HG02763 (cell line): ENCODE results near the gene DDX21.
"Not testable (repeated sequence)": the region's sequence is repeated elsewhere in the genome, so short reads cannot be mapped to it uniquely, and the experiment has no call there.

Experiments used
- ATAC-seq: cut with Tn5 transposase; IDR thresholded peaks from one replicate; pipeline ENCODE4 v1.9.1; 2021; ENCODE audit warnings: mild to moderate bottlenecking, moderate library complexity; ENCODE audit not compliant: unreplicated experiment

DDX21 gene

GRCh38 chr10:68955832-68956532 lies at the start of gene DDX21:
DDX21 (plus strand) TSS chr10:68956170; CDS start chr10:68956226, 56 bp downstream.
- ATAC-seq: peak; percentile 88

- no peak for ATAC-seq
Measured at GRCh38 chr10:68924593-68924992, 31.4 kb upstream of the DDX21 start.

DNA sequence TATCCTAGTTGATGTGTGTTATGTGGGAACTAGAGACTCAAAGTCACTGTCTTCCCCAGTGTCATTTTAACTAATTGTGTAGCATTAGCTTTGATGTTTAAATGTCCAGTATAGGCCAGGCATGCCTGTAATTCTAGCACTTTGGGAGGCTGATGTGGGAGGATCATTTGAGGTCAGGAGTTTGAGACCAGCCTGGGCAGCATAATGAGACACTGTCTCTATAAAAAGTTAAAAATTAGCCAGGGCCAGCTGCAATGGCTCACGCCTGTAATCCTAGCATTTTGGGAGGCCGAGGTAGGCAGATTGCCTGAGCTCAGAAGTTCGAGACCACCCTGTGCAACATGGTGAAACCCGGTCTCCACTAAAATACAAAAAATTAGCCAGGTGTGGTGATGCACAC lies 30.5 kb upstream of the DDX21 start:
- ATAC-seq: no peak

GRCh38 chr10:68929157-68929556 lies 26.8 kb upstream of the DDX21 start:
- not testable (repeated sequence) for ATAC-seq

DNA sequence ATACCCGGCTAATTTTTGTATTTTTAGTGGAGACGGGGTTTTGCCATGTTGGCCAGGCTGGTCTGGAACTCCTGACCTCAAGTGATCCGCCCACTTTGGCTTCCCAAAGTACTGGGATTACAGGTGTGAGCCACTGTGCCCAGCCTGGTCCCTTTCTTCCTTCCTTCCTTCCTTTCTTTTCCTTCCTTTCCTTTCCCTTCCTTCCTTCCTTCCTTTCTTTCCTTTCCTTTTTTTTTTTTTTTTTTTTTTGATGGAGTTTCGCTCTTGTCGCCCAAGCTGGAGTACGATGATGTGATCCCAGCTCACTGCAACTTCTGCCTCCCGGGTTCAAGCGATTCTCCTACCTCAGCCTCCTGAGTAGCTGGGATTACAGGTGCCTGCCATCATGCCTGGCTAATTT lies 26.1 kb upstream of the DDX21 start:
- not testable (repeated sequence) for ATAC-seq

GRCh38 chr10:68932860-68933259 lies 23.1 kb upstream of the DDX21 start:
- ATAC-seq: not testable (repeated sequence)

DNA sequence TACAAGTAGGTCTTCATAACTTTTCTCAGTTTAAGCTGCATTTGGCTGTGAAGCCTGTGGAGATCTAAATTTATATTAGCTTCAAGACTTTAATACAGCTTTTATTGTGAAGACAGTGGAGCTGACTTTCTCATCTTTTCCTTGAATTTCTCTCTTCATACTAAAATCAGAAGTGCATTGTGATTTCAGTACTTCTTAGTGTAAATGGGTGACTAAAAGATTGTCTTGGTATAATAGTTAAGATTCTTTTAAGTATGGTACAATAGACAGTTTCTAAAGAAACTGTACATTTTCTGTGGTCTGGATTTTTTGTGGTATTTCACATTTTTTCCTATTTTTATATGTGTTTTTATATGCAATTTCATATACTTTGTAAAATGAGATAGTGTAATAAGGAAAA lies 21.0 kb upstream of the DDX21 start:
- ATAC-seq: no peak

- ATAC-seq: no peak
Measured at GRCh38 chr10:68938117-68938516, 17.9 kb upstream of the DDX21 start.

DNA sequence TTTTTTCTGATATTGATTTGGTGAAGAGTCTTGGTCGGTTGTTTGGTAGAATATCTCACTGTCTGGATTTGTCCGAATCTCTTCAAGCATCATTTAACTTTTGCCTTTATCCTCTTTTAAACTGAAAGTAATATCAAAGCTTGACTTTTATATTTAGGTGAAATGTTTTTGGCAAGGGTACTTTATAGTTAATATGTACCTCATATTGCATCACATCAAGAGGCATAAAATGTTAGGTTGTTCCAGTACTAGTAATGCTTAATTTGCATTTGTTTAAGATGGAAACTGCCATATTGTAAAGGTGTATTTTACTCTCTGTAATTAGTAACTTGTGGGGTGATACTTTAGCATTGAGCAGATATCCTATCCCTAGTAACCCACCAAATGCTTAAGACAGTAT lies 17.1 kb upstream of the DDX21 start:
- ATAC-seq: no peak

DNA sequence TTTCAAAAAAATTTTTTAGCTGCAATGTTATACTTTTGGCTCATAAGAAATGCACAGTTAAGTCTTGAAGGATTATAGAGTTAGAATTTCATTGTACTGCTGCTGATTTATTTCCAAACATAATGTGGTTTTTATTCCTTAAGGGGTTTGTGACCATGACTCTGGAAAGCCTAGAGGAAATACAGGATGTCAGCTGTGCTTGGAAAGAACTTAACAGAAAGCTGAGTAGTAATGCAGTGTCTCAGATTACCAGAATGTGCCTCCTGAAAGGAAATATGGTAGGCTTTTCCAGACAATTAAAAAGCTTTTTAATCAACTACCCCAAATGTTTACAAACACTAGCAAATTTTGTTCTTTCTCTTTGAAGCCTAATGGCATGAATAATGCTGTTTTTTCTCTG lies 15.1 kb upstream of the DDX21 start:
- ATAC-seq: not testable (repeated sequence)

DNA sequence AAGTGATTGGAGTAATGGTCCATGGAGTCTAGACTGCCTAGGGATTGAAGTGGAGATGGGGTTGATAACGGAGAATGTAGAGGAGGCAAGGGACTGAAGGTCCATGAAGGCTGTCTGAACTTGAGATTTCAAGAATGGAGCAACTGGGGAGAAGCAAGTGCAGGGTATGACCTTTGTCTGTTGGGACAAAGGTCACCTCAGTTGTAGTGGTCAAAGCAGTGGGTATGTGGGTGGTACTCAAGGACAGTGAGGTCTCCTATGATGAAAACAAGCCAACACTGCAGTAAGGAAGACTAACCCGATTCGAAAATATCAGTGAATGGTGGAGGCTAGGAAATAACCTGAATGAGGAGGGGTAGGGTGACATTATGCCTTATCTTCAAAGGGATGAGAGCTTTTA lies 5.4 kb upstream of the DDX21 start:
- no peak for ATAC-seq

- ATAC-seq: no peak
Measured at GRCh38 chr10:68954904-68955303, 1.1 kb upstream of the DDX21 start.

GRCh38 chr10:68955355-68955831 lies 577 bp upstream of the DDX21 start:
- ATAC-seq: no peak

- ATAC-seq: no peak
Measured at GRCh38 chr10:68957284-68957615, 1.3 kb downstream of the DDX21 start.

DNA sequence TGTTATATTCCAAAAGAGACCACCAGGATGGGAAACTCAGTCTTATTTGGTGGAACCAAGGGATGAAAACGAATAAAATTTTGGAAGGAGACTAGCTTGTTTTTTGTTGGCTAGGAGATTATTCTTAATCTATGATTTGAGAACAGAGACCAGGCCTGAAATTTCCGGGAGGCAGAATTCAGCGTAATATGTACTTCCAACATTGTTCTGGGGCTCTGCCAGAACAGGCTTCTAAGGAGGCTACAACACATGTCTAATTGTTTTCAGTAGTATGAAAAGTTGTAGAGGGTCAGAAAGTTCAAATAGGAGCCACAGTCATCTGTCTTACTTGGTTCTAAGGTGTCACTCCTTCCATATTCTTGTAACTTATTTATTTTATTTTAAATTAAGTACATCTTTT lies 1.7 kb downstream of the DDX21 start:
- ATAC-seq: no peak

GRCh38 chr10:68959695-68960527 lies 3.9 kb downstream of the DDX21 start:
- ATAC-seq: no peak

DNA sequence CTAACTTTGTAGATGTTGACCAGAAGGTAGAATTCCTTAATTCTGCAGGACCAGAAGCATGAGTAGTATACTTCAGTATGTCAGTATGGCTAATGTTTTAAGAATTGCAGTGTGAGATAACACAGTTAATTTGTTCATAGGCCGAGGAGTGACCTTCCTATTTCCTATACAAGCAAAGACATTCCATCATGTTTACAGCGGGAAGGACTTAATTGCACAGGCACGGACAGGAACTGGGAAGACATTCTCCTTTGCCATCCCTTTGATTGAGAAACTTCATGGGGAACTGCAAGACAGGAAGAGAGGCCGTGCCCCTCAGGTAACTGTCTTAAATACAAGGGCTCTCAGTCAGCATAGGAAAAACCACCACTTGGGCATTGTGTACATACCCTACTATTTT lies 7.2 kb downstream of the DDX21 start:
- ATAC-seq: no peak

DNA sequence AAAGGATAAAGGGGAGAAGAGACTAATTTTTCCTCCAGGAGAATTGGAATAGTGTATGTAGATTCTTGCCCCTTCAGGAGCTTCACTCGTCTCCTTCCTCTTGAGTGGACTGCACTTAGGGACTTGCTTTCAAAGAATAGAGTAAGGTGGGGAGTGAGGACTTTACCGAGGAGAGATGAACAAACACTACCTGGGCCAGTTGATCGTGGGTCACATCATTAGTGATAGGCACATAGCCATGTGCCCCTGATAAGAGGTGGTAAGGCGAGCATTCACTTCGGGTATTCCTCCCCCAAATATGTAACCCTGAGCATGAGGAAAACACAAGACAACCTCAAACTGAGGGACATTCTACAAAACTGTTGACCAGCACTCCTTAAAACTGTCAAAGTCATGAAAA lies 18.0 kb downstream of the DDX21 start:
- ATAC-seq: no peak

DNA sequence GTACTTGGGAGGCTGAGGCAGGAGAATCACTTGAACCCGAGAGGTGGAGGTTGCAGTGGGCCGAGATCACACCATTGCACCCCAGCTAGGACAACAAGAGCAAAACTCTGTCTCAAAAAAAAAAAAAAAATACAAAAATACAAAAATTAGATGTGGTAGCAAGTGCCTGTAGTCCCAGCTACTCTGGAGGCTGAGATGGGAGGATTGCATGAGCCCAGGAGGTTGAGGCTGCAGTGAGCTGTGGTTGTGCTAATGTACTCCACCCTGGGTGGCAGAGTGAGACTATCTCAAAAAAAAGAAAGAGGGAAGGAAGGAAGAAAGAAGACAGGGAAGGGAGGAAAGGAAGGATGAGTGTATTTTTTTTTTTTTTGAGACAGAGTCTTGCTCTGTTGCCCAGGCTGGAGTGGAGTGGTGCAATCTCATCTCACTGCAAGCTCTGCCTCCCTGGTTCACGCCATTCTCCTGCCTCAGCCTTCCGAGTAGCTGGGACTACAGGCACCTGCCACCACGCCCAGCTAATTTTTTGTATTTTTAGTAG lies 20.0 kb downstream of the DDX21 start:
- ATAC-seq: not testable (repeated sequence)

DNA sequence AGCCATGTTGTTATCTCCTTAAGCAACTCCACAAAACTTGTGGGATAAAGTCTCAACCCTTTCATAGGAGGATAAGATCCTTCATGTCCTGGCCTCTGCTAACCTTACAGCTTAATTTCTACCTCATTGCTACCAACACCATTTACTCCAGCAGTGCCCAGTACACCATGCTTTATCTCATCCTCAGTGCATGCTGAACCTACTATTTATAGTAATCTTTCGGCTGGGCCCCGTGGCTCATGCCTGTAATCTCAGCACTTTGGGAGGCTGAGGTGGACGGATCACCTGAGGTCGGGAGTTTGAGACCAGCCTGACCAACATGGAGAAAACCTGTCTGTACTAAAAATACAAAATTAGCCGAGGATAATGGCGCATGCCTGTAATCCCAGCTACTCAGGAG lies 23.8 kb downstream of the DDX21 start:
- ATAC-seq: not testable (repeated sequence)

DNA sequence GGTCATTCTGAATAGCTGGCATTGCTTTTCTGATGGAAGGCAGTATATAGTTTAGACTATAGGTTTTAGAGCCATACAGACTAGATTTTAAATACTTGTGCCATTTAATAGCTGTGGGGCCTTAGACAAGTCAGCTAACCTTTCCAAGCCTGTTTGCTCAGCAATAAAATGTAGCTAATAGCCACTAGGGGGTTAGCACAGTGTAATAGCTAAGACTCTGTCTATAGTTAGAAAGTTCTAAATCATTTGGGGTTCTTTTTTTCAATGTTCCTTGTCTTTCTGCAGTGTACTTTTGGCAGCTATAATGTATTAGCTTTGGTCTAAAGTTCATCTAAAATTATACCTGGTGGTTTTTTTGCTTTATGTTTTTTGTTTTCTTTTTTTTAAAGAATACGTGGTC lies 25.1 kb downstream of the DDX21 start:
- ATAC-seq: no peak

- ATAC-seq: no peak
Measured at GRCh38 chr10:68982389-68982788, 26.4 kb downstream of the DDX21 start.
